ENCODE data around the gene FFAR2. TPM values are rescaled to one million over a fixed set of nuclear protein-coding genes. Genes with fewer than 3 reads are reported as not detected.

The FFAR2 gene
- total and polyA plus RNA-seq, 8 donors, result 0.18 to 26.6 (median 0.55) TPM; not detected in 1

DNA sequence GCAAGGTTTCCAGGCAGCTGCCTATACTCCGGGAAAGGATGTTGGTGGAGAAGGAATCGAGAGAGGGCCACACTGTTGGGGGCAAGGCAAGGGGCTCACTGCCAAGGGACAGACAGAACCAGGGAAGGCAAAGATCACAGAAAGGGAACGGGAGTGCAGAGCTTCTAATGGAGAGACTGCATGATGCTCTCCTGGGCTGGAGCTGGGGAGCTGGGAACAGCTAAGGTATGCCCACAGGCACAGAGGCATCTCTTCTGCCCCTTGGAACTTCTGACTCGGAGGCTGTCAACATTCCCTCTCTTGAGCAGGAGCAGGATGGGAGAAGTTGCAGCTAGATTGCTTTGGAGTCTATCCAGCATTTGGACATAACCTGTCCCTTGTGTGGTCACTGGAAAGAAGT, 22.4 kb upstream of the FFAR2 start:
- TF ChIP-seq, protein P1, sequence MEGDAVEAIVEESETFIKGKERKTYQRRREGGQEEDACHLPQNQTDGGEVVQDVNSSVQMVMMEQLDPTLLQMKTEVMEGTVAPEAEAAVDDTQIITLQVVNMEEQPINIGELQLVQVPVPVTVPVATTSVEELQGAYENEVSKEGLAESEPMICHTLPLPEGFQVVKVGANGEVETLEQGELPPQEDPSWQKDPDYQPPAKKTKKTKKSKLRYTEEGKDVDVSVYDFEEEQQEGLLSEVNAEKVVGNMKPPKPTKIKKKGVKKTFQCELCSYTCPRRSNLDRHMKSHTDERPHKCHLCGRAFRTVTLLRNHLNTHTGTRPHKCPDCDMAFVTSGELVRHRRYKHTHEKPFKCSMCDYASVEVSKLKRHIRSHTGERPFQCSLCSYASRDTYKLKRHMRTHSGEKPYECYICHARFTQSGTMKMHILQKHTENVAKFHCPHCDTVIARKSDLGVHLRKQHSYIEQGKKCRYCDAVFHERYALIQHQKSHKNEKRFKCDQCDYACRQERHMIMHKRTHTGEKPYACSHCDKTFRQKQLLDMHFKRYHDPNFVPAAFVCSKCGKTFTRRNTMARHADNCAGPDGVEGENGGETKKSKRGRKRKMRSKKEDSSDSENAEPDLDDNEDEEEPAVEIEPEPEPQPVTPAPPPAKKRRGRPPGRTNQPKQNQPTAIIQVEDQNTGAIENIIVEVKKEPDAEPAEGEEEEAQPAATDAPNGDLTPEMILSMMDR (IDR thresholded peaks at IDR 0.05), result no peak
- Histone ChIP-seq H3K27ac (no peak overlapping the region), H3K36me3 (no peaks in the 10 kb centered on the region), H3K4me1 (peaks cover 0 to 37% of the 10 kb centered on the region in 2 donors), H3K9me3 (no peaks in the 10 kb centered on the region), H3K4me3 (no peak overlapping the region), H3K27me3 (no peaks in the 10 kb centered on the region)
- no peak for ATAC-seq
- intact Hi-C loops (cut with DNase I), result no loop called here
- no peak for DNase-seq

DNA sequence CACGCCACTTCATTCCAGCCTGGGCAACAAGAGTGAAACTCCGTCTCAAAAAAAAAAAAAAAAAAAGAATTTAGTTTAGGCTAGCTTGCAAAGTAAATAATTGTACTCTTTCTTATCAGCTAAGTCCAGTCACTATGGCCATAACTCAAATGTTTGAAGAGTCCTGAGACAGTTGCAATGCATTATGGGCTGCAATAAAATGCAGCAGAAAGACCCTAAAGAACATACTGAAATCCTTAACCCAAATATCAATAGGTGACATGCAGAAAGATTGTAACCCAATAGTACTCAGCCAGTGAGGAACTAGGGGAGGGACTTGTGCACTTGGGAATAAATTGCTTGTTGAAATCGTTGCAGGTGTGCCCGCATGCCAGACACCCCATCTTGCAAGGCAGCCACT, 20.9 kb upstream of the FFAR2 start:
- TF ChIP-seq, protein P1 (IDR thresholded peaks at IDR 0.05), result no peak
- no peaks in the 10 kb centered on the region for H3K9me3 ChIP-seq
- H3K36me3 ChIP-seq, result no peaks in the 10 kb centered on the region
- ATAC-seq (peak; percentile 32), DNase-seq (no peak)
- intact Hi-C loops (cut with DNase I), result no loop called here
- H3K4me1 ChIP-seq, result peaks cover 0 to 47% of the 10 kb centered on the region in 2 donors
- no peaks in the 10 kb centered on the region for H3K27me3 ChIP-seq
- H3K27ac ChIP-seq, result no peak overlapping the region
- no peak overlapping the region for H3K4me3 ChIP-seq

DNA sequence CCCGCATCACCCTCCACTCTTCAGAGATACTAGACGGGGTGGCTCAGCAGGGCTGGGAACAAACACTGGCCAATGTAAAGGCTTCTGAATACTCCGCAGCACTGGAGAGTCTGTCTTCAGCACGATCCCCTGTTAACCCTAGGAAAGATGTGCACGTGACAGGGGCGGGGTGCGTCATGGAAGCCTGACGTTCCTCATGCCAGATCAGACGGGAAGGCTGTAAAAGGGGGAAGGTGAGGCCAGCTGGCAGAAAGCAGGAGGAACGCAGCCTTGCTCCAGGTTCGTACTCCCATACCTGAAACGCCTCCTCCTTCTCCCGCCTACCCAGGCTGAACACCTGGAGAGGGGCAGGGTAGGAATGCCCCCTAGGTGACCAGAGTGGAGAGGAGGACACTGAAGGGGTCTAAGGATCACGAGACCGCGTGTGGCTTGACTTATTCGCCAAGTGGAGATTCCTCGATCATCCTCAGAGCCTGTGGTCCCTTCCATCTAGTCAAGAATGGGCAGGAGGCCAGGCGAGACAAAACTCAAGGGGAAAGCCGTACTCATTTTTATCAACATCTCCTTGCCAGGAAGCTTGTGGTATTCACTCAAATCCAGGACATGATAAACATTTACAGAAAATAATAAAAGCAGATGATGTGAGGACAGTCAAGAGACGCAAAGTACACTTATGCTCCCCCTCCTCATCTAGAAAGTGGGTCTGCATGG, 18.2 kb upstream of the FFAR2 start:
- H3K36me3 ChIP-seq, result no peaks in the 10 kb centered on the region
- ATAC-seq (no peak), DNase-seq (peak in 2 of 4 donors; percentile 56 to 73)
- no peaks in the 10 kb centered on the region for H3K27me3 ChIP-seq
- intact Hi-C loops (cut with DNase I), result no loop called here
- no peaks in the 10 kb centered on the region for H3K9me3 ChIP-seq
- TF ChIP-seq, protein P1 (IDR thresholded peaks at IDR 0.05), result no peak
- H3K27ac ChIP-seq, result peak overlapping the region in 1 of 2 donors; percentile 88
- H3K4me1 ChIP-seq, result peaks cover 0 to 74% of the 10 kb centered on the region in 2 donors
- no peak overlapping the region for H3K4me3 ChIP-seq

DNA sequence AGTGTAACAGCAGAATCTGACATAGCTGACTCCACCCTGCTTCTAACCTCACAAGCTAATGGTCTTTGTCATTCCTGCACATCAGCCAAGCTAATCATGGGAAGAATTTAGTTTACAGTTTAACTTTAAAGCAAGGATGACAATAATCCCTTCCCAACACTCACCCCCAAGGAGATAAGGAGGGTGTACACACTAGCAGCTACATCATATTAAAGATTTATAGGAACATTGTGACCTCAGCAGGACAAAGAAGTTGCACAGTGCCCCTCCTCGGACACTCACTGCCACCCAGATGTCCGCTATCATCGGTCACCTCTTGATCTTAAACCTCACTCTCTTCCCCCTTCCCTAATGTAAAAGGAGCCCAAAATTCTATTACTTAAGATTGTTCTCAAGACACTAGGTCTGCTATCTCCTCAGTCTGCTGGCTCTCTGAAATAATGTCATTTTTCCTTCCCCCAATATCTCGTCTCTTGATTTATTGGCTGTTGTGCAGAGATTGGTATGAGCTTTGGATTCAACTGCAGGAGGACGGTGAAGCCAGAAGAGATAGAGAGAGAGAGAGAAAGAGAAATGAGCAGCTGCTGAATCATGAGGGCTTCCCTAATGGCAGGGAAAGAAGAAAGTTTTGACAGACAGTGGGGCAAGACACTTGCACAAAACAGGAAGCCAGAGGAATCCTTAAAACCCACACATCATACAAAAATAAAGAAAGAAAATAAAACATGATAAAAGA, 17.5 kb upstream of the FFAR2 start:
- Histone ChIP-seq H3K27me3 (no peaks in the 10 kb centered on the region), H3K4me1 (peaks cover 0 to 81% of the 10 kb centered on the region in 2 donors), H3K27ac (peak overlapping the region in 1 of 2 donors; percentile 88), H3K36me3 (no peaks in the 10 kb centered on the region), H3K9me3 (no peaks in the 10 kb centered on the region), H3K4me3 (no peak overlapping the region)
- ATAC-seq (peak; percentile 29), DNase-seq (peak in 2 of 4 donors; percentile 56 to 85)
- TF ChIP-seq, protein P1 (IDR thresholded peaks at IDR 0.05), result no peak
- intact Hi-C loops (cut with DNase I), result no loop called here

DNA sequence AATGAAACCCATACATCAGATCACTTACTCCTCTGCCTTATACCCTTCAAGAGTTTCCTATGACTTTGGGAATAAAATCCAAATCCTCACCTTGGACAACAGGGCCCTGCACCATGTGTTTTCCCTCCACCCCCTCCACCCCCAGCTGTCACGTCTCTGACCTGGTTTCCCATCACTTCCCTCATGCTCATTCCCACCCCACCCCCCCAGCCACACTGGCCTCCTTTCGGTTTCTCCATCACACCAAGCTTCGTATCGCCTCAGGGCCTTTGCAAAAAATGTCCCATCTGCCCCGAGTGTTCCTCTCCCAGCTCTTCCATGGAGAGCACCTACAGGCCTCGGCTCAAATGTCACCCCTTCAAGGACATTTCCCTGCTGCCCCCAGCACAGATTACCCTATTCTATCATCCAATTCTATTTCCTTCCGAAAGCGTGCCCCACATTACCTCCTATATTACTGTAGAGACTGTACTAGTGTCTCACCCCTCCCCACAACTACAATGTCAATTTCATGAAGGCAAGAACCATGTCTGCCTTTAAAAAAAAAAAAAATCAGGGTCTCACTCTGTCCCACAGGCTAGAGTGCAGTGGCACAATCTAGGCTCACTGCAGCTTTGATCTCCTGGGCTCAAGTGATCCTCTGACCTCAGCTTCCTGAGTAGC, 16.8 kb upstream of the FFAR2 start:
- DNase-seq, result peak in 1 of 4 donors; percentile 47
- Histone ChIP-seq H3K36me3 (no peaks in the 10 kb centered on the region), H3K27ac (peak overlapping the region in 1 of 2 donors; percentile 88), H3K4me3 (no peak overlapping the region), H3K27me3 (no peaks in the 10 kb centered on the region), H3K4me1 (peaks cover 5 to 88% of the 10 kb centered on the region in 2 donors), H3K9me3 (no peaks in the 10 kb centered on the region)
- no peak for ATAC-seq
- TF ChIP-seq, protein P1 (IDR thresholded peaks at IDR 0.05), result no peak
- intact Hi-C loops (cut with DNase I), result no loop called here

Data from left lung (tissue), 10 donors.